Breast epithelium (tissue), 3 donors: ENCODE results near the gene DGCR8.

ENCODE experiments used
- CTCF ChIP-seq, 3 donors: fragments of 450-650 bp; IDR thresholded peaks; one replicate each; pipeline ENCODE4 v1.5.1; 2016 to 2017; ENCODE audit warnings: antibody characterized with exemption in 3 of 3, mild to moderate bottlenecking in 3 of 3, moderate library complexity in 3 of 3
- POLR2A ChIP-seq: fragments of 450-650 bp; IDR thresholded peaks from one replicate; pipeline ENCODE4 v1.6.1; 2016; ENCODE audit warnings: antibody characterized with exemption, mild to moderate bottlenecking, moderate library complexity

- TF ChIP-seq CTCF (IDR thresholded peaks at IDR 0.05) (no peak), POLR2A (no peak)
Observed at GRCh38 chr22:20138868-20139267, 58.8 kb downstream of the DGCR8 start.
